Endothelial cell of umbilical vein (primary cell): ENCODE data around the gene PALD1. TPM values are rescaled to one million over a fixed set of nuclear protein-coding genes. Genes with fewer than 3 reads are reported as not detected.

Experiments
- BruUV-seq: library from RNA; stranded (reverse); fragments of 400-500 nt; replicated peaks from 2 replicates; lab custom pipeline; 2021; lab: Mats Ljungman, UMichigan
- CTCF ChIA-PET: fragments of 300-600, 350-600 bp; sonication (Branson Sonifier 250); formaldehyde crosslinking; loops from one replicate; lab custom pipeline; 2021; ENCODE audit warnings: antibody characterized with exemption, inconsistent platforms; lab: Charles Lee
- POLR2A ChIA-PET: fragments of 300-600, 350-600 bp; sonication (Branson Sonifier 250); formaldehyde crosslinking; loops from one replicate; lab custom pipeline; 2021; ENCODE audit warnings: antibody characterized with exemption, inconsistent platforms; lab: Charles Lee
- DNase-seq: peaks from one replicate; pipeline ENCODE4 v3.0.0-alpha.2; 2011; ENCODE audit warnings: low read depth, low spot score
- FAIRE-seq: peaks from 2 replicates; lab custom pipeline; 2011; peaks lifted over from hg19 to GRCh38; lab: Jason Lieb, UNC
- H2AFZ ChIP-seq: 2 replicates; pipeline ENCODE4 v1.6.0; 2012; ENCODE audit warnings: low read depth, low read length, control low read depth, inconsistent platforms
- H3K27ac ChIP-seq: 2 replicates; pipeline ENCODE4 v1.5.1; 2011; ENCODE audit warnings: low read depth, mild to moderate bottlenecking, control low read depth, low read length, moderate library complexity; ENCODE audit not compliant: insufficient read depth
- H3K27me3 ChIP-seq, 2 experiments: 2 replicates each; pipeline versions ENCODE4 v1.6.0 to v1.6.1; 2011; ENCODE audit warnings: low read length in 2 of 2, mixed read lengths in 1 of 2; ENCODE audit not compliant: control insufficient read depth in 2 of 2, insufficient read depth in 2 of 2
- H3K36me3 ChIP-seq, 2 experiments: 2 replicates in 1 of 2; 3 replicates in 1 of 2; pipeline ENCODE4 v1.5.1; 2011; ENCODE audit warnings: low read length in 2 of 2, mild to moderate bottlenecking in 1 of 2, moderate library complexity in 1 of 2; ENCODE audit not compliant: control insufficient read depth in 2 of 2, insufficient read depth in 2 of 2; ENCODE audit errors: extremely low read depth in 1 of 2
- H3K4me1 ChIP-seq: 3 replicates; pipeline ENCODE4 v1.5.1; 2011; ENCODE audit warnings: mild to moderate bottlenecking, low read length; ENCODE audit not compliant: control insufficient read depth, insufficient read depth; ENCODE audit errors: extremely low read depth
- H3K4me2 ChIP-seq: 2 replicates; pipeline ENCODE4 v1.6.1; 2011; ENCODE audit warnings: low read length, control low read depth, mixed read lengths; ENCODE audit not compliant: insufficient read depth
- H3K4me3 ChIP-seq, 3 experiments: fragments of 200-600 bp in 1 of 3; sonication (generic), shearing (Covaris generic) in 1 of 3; replicated peaks in 1 of 3; 2 replicates each; pipeline ENCODE4 v1.5.1; 2011 to 2016; ENCODE audit warnings: control low read depth in 3 of 3, low read length in 3 of 3, mild to moderate bottlenecking in 2 of 3, inconsistent platforms in 1 of 3, low read depth in 1 of 3, moderate library complexity in 1 of 3; ENCODE audit not compliant: insufficient read depth in 1 of 3
- H3K79me2 ChIP-seq: 2 replicates; pipeline ENCODE4 v1.6.0; 2012; ENCODE audit warnings: low read length, inconsistent platforms; ENCODE audit not compliant: control insufficient read depth, insufficient read depth
- H3K9ac ChIP-seq: replicated peaks from 2 replicates; pipeline ENCODE3; 2011; ENCODE audit warnings: low read length, control low read depth; ENCODE audit not compliant: insufficient read depth; ENCODE audit errors: extremely low read depth
- H3K9me1 ChIP-seq: replicated peaks from 3 replicates; pipeline ENCODE4 v1.6.0; 2011; ENCODE audit warnings: mild to moderate bottlenecking, low read length; ENCODE audit not compliant: control insufficient read depth, insufficient read depth; ENCODE audit errors: extremely low read depth
- H3K9me3 ChIP-seq: replicated peaks from 2 replicates; pipeline ENCODE4 v1.5.1; 2012; ENCODE audit warnings: low read length, inconsistent platforms; ENCODE audit not compliant: control insufficient read depth, insufficient read depth
- H4K20me1 ChIP-seq: replicated peaks from 2 replicates; pipeline ENCODE3; 2011; ENCODE audit warnings: mild to moderate bottlenecking, low read length; ENCODE audit not compliant: control insufficient read depth, insufficient read depth; ENCODE audit errors: extremely low read depth
- EZH2 ChIP-seq: IDR thresholded peaks from 2 replicates; pipeline ENCODE4 v1.6.1; 2012; ENCODE audit warnings: borderline replicate concordance, low read depth, mild to moderate bottlenecking, moderate library complexity, low read length, inconsistent platforms; ENCODE audit not compliant: severe bottlenecking
- GATA2 ChIP-seq: IDR thresholded peaks from 2 replicates; pipeline ENCODE4 v1.7.0; 2011; ENCODE audit warnings: low read depth, mild to moderate bottlenecking, moderate library complexity, mixed read lengths, low read length; ENCODE audit not compliant: insufficient read length, insufficient read depth
- MAX ChIP-seq: IDR thresholded peaks from 2 replicates; pipeline ENCODE4 v1.6.1; 2011; ENCODE audit not compliant: insufficient read depth, insufficient read length
- MYC ChIP-seq: IDR thresholded peaks from one replicate; pipeline ENCODE4 v1.6.1; 2011; ENCODE audit warnings: mild to moderate bottlenecking, low read depth, low read length
- POLR2A ChIP-seq: IDR thresholded peaks from 2 replicates; pipeline ENCODE4 v1.6.1; 2012; ENCODE audit warnings: low read depth, mild to moderate bottlenecking, control low read depth, low read length
- POLR2AphosphoS5 ChIP-seq: IDR thresholded peaks from 2 replicates; pipeline ENCODE4 v1.6.1; 2012; ENCODE audit warnings: low read depth, mild to moderate bottlenecking, control low read depth, low read length, moderate library complexity; ENCODE audit not compliant: insufficient read depth
- dilution Hi-C: fragments of 300-500 bp; cut with MboI; formaldehyde crosslinking; loops from one replicate; pipeline ENCODE4 v1.15.0; 2019; ENCODE audit warnings: low sequenced_read_pairs; ENCODE audit not compliant: extremely low pct_ligation_motif_present
- intact Hi-C: fragments of 100-400 bp; cut with micrococcal nuclease; formaldehyde crosslinking; loops from one replicate; pipeline ENCODE4 v1.10.0; 2022
- polyA plus RNA-seq, 4 experiments: library from polyadenylated mRNA; depleted of rRNA in 3 of 4; stranded (reverse) in 3 of 4; unstranded in 1 of 4; fragments of >200 nt; gene quantifications; 2 replicates each; pipeline versions ENCODE4 v1.2.1 to v1.2.3, GENCODE V29; 2011 to 2012; ENCODE audit warnings: missing spikeins in 1 of 4
- total RNA-seq: library from RNA; stranded (reverse); gene quantifications from 2 replicates; pipeline ENCODE4 v1.2.3, GENCODE V29; 2021

The PALD1 gene
- total and polyA plus RNA-seq, 2 donors (not counting 3 experiments of a cell fraction or from before 2014, with no cell fraction given), result 16.6 to 73.3 TPM

GRCh38 chr10:70571636-70572439, 93.3 kb downstream of the PALD1 start:
- Histone ChIP-seq H3K4me1 (no peaks in the 10 kb centered on the region), H3K9ac (no peak overlapping the region), H3K27me3 (no peaks in the 10 kb centered on the region), H2AFZ (no peak overlapping the region), H3K9me1 (no peaks in the 10 kb centered on the region), H3K4me3 (no peak overlapping the region), H3K36me3 (no peaks in the 10 kb centered on the region), H3K4me2 (no peak overlapping the region), H4K20me1 (no peaks in the 10 kb centered on the region), H3K9me3 (no peaks in the 10 kb centered on the region), H3K27ac (no peak overlapping the region), H3K79me2 (no peaks in the 10 kb centered on the region)
- no peak for TF ChIP-seq MAX
- TF ChIP-seq MYC, result no peak
- no peak for TF ChIP-seq POLR2AphosphoS5
- TF ChIP-seq POLR2A, result no peak
- TF ChIP-seq EZH2, result no peak
- no peak for TF ChIP-seq GATA2
- dilution Hi-C loops, result no loop called here
- BruUV-seq, result no TSS peak
- CTCF ChIA-PET, result interaction anchor here (0.7 to 1.4 kb wide), 3 partner anchors 10 to 21 kb away, joined by 3 read pairs; no protein-coding TSS in a partner anchor
- intact Hi-C loops, result no loop called here
- DNase-seq (no peak), FAIRE-seq (no peak)
- POLR2A ChIA-PET, result no interaction called here
